DMS153 treated with DMSO at 0.1 percent for 48 hours (cell line): ENCODE measurements around the gene MGAT4A.
"Not testable (repeated sequence)": the region's sequence is repeated elsewhere in the genome, so short reads cannot be mapped to it uniquely, and the experiment has no call there.

Experiments used
- DNase-seq: peaks from one replicate; lab custom pipeline; 2025; ENCODE audit not compliant: unreplicated experiment; lab: John Stamatoyannopoulos, UW

MGAT4A gene

GRCh38 chr2:98730707-98731040 is 258 bp downstream of the MGAT4A start:
- DNase-seq = no peak

GRCh38 chr2:98730053-98730706 is 752 bp downstream of the MGAT4A start:
- DNase-seq = peak; percentile 46

- no peak for DNase-seq
These were observed 1.3 kb downstream of the MGAT4A start for GRCh38 chr2:98729652-98730051.

GRCh38 chr2:98728088-98728718 is 2.7 kb downstream of the MGAT4A start:
- not testable (repeated sequence) for DNase-seq

- no peak for DNase-seq
These were observed 3.4 kb downstream of the MGAT4A start for GRCh38 chr2:98727369-98728087.

GRCh38 chr2:98726735-98727368 is 4.1 kb downstream of the MGAT4A start:
- DNase-seq = no peak

GRCh38 chr2:98726205-98726604 is 4.7 kb downstream of the MGAT4A start:
- no peak for DNase-seq

- DNase-seq = no peak
These were observed 10.6 kb downstream of the MGAT4A start for GRCh38 chr2:98720286-98720685.

GRCh38 chr2:98717621-98718020 is 13.3 kb downstream of the MGAT4A start:
- DNase-seq = no peak

- no peak for DNase-seq
These were observed 14.1 kb downstream of the MGAT4A start for GRCh38 chr2:98716786-98717185.

GRCh38 chr2:98715812-98716451 is 15.0 kb downstream of the MGAT4A start:
- DNase-seq = no peak

- no peak for DNase-seq
These were observed 17.5 kb downstream of the MGAT4A start for GRCh38 chr2:98713332-98714015.

- no peak for DNase-seq
These were observed 18.8 kb downstream of the MGAT4A start for GRCh38 chr2:98712145-98712544.

GRCh38 chr2:98711506-98711905 is 19.4 kb downstream of the MGAT4A start:
- DNase-seq = no peak

- no peak for DNase-seq
These were observed 20.2 kb downstream of the MGAT4A start for GRCh38 chr2:98710734-98711133.

GRCh38 chr2:98709535-98709934 is 21.4 kb downstream of the MGAT4A start:
- no peak for DNase-seq

GRCh38 chr2:98708396-98709186 is 22.3 kb downstream of the MGAT4A start:
- no peak for DNase-seq

GRCh38 chr2:98706591-98706990 is 24.3 kb downstream of the MGAT4A start:
- no peak for DNase-seq

- DNase-seq = peak; percentile 51
These were observed 25.7 kb downstream of the MGAT4A start for GRCh38 chr2:98705333-98705617.
